Measurements from ENCODE around the gene QRICH2.
A peak's percentile ranks its signal among the peaks of the same experiment; 100 is the strongest.

QRICH2 gene, protein sequence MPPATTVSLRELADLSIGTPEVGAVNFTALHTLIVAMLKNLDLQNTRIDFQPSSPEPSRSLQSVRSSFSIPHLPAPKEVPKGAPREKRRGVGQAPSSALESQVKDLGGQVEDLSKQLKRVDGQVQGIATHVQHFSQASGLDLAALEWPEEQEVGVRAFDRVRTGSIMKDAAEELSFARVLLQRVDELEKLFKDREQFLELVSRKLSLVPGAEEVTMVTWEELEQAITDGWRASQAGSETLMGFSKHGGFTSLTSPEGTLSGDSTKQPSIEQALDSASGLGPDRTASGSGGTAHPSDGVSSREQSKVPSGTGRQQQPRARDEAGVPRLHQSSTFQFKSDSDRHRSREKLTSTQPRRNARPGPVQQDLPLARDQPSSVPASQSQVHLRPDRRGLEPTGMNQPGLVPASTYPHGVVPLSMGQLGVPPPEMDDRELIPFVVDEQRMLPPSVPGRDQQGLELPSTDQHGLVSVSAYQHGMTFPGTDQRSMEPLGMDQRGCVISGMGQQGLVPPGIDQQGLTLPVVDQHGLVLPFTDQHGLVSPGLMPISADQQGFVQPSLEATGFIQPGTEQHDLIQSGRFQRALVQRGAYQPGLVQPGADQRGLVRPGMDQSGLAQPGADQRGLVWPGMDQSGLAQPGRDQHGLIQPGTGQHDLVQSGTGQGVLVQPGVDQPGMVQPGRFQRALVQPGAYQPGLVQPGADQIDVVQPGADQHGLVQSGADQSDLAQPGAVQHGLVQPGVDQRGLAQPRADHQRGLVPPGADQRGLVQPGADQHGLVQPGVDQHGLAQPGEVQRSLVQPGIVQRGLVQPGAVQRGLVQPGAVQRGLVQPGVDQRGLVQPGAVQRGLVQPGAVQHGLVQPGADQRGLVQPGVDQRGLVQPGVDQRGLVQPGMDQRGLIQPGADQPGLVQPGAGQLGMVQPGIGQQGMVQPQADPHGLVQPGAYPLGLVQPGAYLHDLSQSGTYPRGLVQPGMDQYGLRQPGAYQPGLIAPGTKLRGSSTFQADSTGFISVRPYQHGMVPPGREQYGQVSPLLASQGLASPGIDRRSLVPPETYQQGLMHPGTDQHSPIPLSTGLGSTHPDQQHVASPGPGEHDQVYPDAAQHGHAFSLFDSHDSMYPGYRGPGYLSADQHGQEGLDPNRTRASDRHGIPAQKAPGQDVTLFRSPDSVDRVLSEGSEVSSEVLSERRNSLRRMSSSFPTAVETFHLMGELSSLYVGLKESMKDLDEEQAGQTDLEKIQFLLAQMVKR (N-terminal part only)

DNA sequence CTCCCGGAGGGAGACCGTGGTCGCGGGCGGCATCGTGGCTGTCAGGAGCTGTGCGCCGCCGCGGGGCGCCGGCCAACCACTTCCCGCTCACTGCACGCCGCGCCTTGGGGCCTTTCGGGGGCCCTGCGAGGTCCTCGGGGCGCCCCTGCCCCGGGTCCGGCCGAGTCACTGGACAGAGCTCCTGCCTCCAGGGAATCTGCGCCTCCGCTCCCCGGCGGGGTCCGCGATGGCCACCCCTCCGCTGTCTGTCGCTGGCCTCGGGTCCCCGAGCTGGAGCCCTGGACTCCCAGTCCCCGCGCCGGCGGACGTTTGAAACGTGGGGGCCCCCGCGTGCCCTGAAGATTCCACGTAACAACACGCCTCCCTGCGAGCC, at the start of gene QRICH2:
TSS of gene QRICH2 (minus strand) at position 311 of the 373 bp plus-strand sequence. CDS start at position 33, 278 bp downstream.
- no peak for DNase-seq (ENCODE audit: low read depth)
- no peak within 1 kb of the TSS for H3K4me3 ChIP-seq (ENCODE audit: low read length)
- TF ChIP-seq, protein P1, sequence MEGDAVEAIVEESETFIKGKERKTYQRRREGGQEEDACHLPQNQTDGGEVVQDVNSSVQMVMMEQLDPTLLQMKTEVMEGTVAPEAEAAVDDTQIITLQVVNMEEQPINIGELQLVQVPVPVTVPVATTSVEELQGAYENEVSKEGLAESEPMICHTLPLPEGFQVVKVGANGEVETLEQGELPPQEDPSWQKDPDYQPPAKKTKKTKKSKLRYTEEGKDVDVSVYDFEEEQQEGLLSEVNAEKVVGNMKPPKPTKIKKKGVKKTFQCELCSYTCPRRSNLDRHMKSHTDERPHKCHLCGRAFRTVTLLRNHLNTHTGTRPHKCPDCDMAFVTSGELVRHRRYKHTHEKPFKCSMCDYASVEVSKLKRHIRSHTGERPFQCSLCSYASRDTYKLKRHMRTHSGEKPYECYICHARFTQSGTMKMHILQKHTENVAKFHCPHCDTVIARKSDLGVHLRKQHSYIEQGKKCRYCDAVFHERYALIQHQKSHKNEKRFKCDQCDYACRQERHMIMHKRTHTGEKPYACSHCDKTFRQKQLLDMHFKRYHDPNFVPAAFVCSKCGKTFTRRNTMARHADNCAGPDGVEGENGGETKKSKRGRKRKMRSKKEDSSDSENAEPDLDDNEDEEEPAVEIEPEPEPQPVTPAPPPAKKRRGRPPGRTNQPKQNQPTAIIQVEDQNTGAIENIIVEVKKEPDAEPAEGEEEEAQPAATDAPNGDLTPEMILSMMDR (IDR thresholded peaks at IDR 0.05; ENCODE audit: insufficient read depth, low read depth, low read length, missing control alignments), result no peak

DNA sequence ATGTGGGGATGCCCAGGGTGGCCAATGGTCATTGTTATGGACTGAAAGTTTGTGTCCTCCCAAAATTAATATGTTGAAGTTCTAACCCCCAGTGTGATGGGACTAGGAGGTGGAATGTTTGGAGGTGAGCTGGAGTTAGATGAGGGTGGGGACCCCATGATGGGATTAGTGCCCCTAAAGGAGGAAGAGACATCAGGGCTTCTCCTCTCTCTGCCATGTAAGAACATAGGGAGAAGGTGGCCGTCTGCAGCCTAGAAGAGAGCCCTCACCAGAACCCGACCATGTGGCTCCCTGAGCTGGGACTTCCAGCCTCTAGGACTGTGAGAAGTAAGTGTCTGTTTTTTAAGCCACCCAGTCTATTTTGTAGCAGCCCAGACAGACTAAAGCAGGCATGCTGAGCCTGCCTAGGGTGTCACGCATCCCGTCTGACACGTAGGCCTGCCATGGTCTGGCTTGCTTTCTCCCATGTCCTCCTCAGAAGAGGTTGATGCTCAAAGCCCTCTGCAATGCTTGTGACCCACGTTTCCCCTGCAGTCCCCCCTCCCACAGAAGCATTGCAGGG, 49.6 kb upstream of the QRICH2 start:
- no peak overlapping the region for H3K4me3 ChIP-seq (ENCODE audit: low read length)
- TF ChIP-seq, protein P1 (IDR thresholded peaks at IDR 0.05; ENCODE audit: insufficient read depth, low read depth, low read length, missing control alignments), result no peak
- DNase-seq (ENCODE audit: low read depth), result no peak

DNA sequence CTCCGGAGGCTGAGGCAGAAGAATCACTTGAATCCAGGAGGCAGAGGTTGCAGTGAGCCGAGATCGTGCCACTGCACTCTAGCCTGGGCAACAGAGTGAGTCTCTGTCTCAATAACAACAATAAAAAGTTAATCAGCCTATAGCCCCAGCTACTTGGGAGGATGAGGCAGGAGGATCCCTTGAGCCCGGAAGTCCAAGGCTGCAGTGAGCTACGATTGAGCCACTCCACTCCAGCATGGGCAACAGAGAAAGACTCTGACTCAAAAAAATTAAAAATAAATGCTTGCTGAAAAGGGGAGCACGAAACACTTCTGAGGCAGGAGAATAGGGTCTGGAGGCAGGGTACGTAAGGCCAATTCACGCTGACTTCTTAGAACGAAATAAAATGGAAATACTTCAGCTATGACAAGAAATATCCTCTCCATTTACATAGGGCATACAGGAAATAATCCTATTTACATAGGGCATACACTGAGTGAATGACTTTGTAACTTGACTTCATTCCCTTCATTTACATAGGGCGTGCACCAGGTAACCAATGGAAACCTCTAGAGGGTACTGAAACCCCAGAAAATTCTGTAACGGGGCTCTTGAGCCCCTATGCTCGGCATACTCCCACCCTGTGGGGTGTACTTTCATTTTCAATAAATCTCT, 48.9 kb upstream of the QRICH2 start:
- TF ChIP-seq, protein P1 (IDR thresholded peaks at IDR 0.05; ENCODE audit: insufficient read depth, low read depth, low read length, missing control alignments), result no peak
- no peak overlapping the region for H3K4me3 ChIP-seq (ENCODE audit: low read length)
- no peak for DNase-seq (ENCODE audit: low read depth)

DNA sequence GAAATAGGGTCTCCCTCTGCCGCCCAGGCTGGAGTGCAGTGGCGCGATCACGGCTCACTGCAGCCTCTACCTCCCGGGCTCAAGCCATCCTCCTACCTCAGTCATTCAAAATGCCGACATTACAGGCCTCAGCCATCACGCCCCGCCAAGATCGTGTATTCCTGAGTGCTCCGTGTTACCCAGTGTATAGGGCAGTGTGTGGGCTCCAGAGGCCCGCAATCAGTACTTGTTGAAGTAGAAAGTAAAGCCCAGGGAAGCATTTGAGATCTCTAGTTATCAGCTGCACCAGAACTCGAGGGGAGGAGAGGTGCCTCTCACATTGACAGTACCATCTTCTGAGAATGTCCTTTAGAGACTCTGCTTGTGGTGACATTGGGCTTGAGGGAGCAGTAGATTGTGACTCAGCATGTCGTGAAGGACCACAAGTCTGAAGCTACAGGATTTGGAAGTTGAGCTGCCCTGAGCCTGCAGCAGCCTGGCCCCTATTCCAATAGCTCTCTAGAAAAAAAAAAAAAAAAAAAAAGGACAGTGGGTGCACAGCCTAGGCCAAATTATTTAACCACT, 46.8 kb upstream of the QRICH2 start:
- no peak for DNase-seq (ENCODE audit: low read depth)
- TF ChIP-seq, protein P1 (IDR thresholded peaks at IDR 0.05; ENCODE audit: insufficient read depth, low read depth, low read length, missing control alignments), result no peak
- H3K4me3 ChIP-seq (ENCODE audit: low read length), result no peak overlapping the region

DNA sequence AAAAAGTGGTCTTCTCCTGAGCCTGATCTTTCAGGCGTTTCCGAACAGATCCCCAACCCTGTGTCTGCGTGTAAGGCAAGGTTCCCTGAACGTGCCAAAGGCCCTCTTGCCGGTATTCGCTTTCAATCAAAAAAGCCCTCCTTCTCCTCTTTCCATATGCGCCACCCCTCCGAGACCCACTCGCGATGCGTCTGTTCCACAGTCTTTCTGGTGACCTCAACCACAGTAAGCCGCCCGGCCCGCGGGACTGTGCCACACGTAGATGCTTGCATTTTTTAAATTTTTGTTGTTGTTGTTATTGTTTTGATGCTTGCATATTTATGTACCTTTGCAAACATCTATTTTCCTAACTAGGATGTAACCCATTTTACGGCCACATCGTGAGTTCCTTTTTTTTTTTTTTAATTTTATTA, 46.2 kb upstream of the QRICH2 start:
- DNase-seq (ENCODE audit: low read depth), result no peak
- TF ChIP-seq, protein P1 (IDR thresholded peaks at IDR 0.05; ENCODE audit: insufficient read depth, low read depth, low read length, missing control alignments), result no peak
- H3K4me3 ChIP-seq (ENCODE audit: low read length), result peak overlapping the region; percentile 77
